Fibroblast of the aortic adventitia (primary cell): ENCODE results near the gene TEKTIP1. TPM values are rescaled to one million over a fixed set of nuclear protein-coding genes. Genes with fewer than 3 reads are reported as not detected.

Experiments used
- DNase-seq: peaks from one replicate; pipeline ENCODE4 v3.0.0-alpha.2; 2010; ENCODE audit warnings: low read depth
- H3K4me3 ChIP-seq: 2 replicates; pipeline ENCODE4 v1.5.1; 2011; ENCODE audit warnings: low read depth, mild to moderate bottlenecking, control low read depth, low read length, moderate library complexity
- CTCF ChIP-seq: IDR thresholded peaks from 2 replicates; pipeline ENCODE4 v1.5.1; 2011; ENCODE audit warnings: mild to moderate bottlenecking, low read length, control low read depth, inconsistent platforms; ENCODE audit not compliant: insufficient read depth
- total RNA-seq: library from RNA; depleted of rRNA; stranded (reverse); fragments of >200 nt; gene quantifications from 2 replicates; pipeline ENCODE4 v1.2.3, GENCODE V29; 2012; ENCODE audit warnings: low replicate concordance

The TEKTIP1 gene
- total RNA-seq, 1 donor: not detected

GRCh38 chr19:3573858-3574637 lies 35.1 kb downstream of the TEKTIP1 start:
- peak; percentile 89 for DNase-seq
- no peak for TF ChIP-seq CTCF

GRCh38 chr19:3575260-3575741 lies 36.3 kb downstream of the TEKTIP1 start:
- no peak for DNase-seq

More at GRCh38 chr19:3573858-3574637, 35.1 kb downstream of the TEKTIP1 start:
- H3K4me3 ChIP-seq: peak overlapping the region; percentile 81

GRCh38 chr19:3575949-3576673 lies 37.1 kb downstream of the TEKTIP1 start:
- no peak for DNase-seq
- no peak for TF ChIP-seq CTCF
- H3K4me3 ChIP-seq: no peak overlapping the region

More at GRCh38 chr19:3575260-3575741, 36.3 kb downstream of the TEKTIP1 start:
- peak; percentile 36 for TF ChIP-seq CTCF
- no peak overlapping the region for H3K4me3 ChIP-seq

- TF ChIP-seq CTCF: no peak
- DNase-seq: peak; percentile 80
- H3K4me3 ChIP-seq: peak overlapping the region; percentile 37
These were observed 37.9 kb downstream of the TEKTIP1 start for GRCh38 chr19:3576696-3577443.

GRCh38 chr19:3577723-3578344 lies 38.9 kb downstream of the TEKTIP1 start:
- DNase-seq: no peak
- no peak overlapping the region for H3K4me3 ChIP-seq
- no peak for TF ChIP-seq CTCF

- TF ChIP-seq CTCF: no peak
- DNase-seq: no peak
- H3K4me3 ChIP-seq: no peak overlapping the region
These were observed 39.4 kb downstream of the TEKTIP1 start for GRCh38 chr19:3578390-3578789.
